Measurements from ENCODE around the gene NECAB3. TPM values are rescaled to one million over a fixed set of nuclear protein-coding genes. Genes with fewer than 3 reads are reported as not detected.
"Not testable (repeated sequence)": the region's sequence is repeated elsewhere in the genome, so short reads cannot be mapped to it uniquely, and the experiment has no call there.

Gene NECAB3
- total RNA-seq, 1 experiment from 2014 or later, result 46.4 TPM

GRCh38 chr20:33701629-33702450 lies 27.6 kb upstream of the NECAB3 start:
- in situ Hi-C loops (cut with HindIII; ENCODE audit: low pct_unique_long_range_greater_than_20kb, low sequenced_read_pairs), result no loop called here
- no peak for DNase-seq (ENCODE audit: low read depth, low spot score)
- ATAC-seq, result no peak
- Histone ChIP-seq H3K27me3 (ENCODE audit: control insufficient read depth, insufficient read depth, low read length) (no peaks in the 10 kb centered on the region), H3K36me3 (ENCODE audit: control insufficient read depth, insufficient read depth, low read length) (no peaks in the 10 kb centered on the region), H3K9me3 (ENCODE audit: control insufficient read depth, insufficient read depth, low read depth, low read length) (no peaks in the 10 kb centered on the region), H3K27ac (ENCODE audit: low read length) (no peak overlapping the region), H3K4me1 (ENCODE audit: control insufficient read depth, insufficient read depth, low read length) (no peaks in the 10 kb centered on the region), H3K4me3 (ENCODE audit: low read depth in 2 of 2, low read length in 2 of 2) (no peak overlapping the region)
- ChIA-PET POLR2A (no interaction called here), CTCF (no interaction called here)
- no TSS peak for BruUV-seq (replicated peaks)
- TF ChIP-seq TCF7L2 (IDR thresholded peaks at IDR 0.05; ENCODE audit: low read depth, low read length) (no peak), CTCF (IDR thresholded peaks at IDR 0.05) (no peak), POLR2AphosphoS5 (IDR thresholded peaks at IDR 0.05; ENCODE audit: low read depth, low read length) (no peak), SIN3A (IDR thresholded peaks at IDR 0.05; ENCODE audit: borderline replicate concordance, insufficient read depth, low read depth, low read length) (no peak), REST (IDR thresholded peaks at IDR 0.05; ENCODE audit: insufficient read depth in 1 of 2, low read depth in 2 of 2, low read length in 1 of 2) (no peak)
- intact Hi-C loops (cut with micrococcal nuclease; ENCODE audit: unreplicated experiment), result no loop called here

- BruUV-seq (replicated peaks); H3K9me3 ChIP-seq (ENCODE audit: control insufficient read depth, insufficient read depth, low read depth, low read length); in situ Hi-C loops (cut with HindIII; ENCODE audit: low pct_unique_long_range_greater_than_20kb, low sequenced_read_pairs); DNase-seq (ENCODE audit: low read depth, low spot score); H3K4me3 ChIP-seq (ENCODE audit: low read depth in 2 of 2, low read length in 2 of 2); intact Hi-C loops (cut with micrococcal nuclease; ENCODE audit: unreplicated experiment); CTCF ChIA-PET; H3K4me1 ChIP-seq (ENCODE audit: control insufficient read depth, insufficient read depth, low read length); H3K27ac ChIP-seq (ENCODE audit: low read length); ATAC-seq; H3K27me3 ChIP-seq (ENCODE audit: control insufficient read depth, insufficient read depth, low read length); H3K36me3 ChIP-seq (ENCODE audit: control insufficient read depth, insufficient read depth, low read length); POLR2A ChIA-PET: not testable (repeated sequence)
Measured at GRCh38 chr20:33700696-33701441, 26.6 kb upstream of the NECAB3 start.

GRCh38 chr20:33698966-33699365 lies 24.7 kb upstream of the NECAB3 start:
- BruUV-seq (replicated peaks); DNase-seq (ENCODE audit: low read depth, low spot score); H3K9me3 ChIP-seq (ENCODE audit: control insufficient read depth, insufficient read depth, low read depth, low read length); H3K27ac ChIP-seq (ENCODE audit: low read length); ATAC-seq; H3K36me3 ChIP-seq (ENCODE audit: control insufficient read depth, insufficient read depth, low read length); intact Hi-C loops (cut with micrococcal nuclease; ENCODE audit: unreplicated experiment); in situ Hi-C loops (cut with HindIII; ENCODE audit: low pct_unique_long_range_greater_than_20kb, low sequenced_read_pairs); H3K4me3 ChIP-seq (ENCODE audit: low read depth in 2 of 2, low read length in 2 of 2); H3K4me1 ChIP-seq (ENCODE audit: control insufficient read depth, insufficient read depth, low read length); POLR2A ChIA-PET; H3K27me3 ChIP-seq (ENCODE audit: control insufficient read depth, insufficient read depth, low read length); CTCF ChIA-PET: not testable (repeated sequence)

All from Panc1 (cell line).